ENCODE results near the gene PKIG. TPM values are rescaled to one million over a fixed set of nuclear protein-coding genes. Genes with fewer than 3 reads are reported as not detected.
A peak's percentile ranks its signal among the peaks of the same experiment; 100 is the strongest.

The PKIG gene
- total RNA-seq, 1 donor from 2014 or later: 51.6 TPM

DNA sequence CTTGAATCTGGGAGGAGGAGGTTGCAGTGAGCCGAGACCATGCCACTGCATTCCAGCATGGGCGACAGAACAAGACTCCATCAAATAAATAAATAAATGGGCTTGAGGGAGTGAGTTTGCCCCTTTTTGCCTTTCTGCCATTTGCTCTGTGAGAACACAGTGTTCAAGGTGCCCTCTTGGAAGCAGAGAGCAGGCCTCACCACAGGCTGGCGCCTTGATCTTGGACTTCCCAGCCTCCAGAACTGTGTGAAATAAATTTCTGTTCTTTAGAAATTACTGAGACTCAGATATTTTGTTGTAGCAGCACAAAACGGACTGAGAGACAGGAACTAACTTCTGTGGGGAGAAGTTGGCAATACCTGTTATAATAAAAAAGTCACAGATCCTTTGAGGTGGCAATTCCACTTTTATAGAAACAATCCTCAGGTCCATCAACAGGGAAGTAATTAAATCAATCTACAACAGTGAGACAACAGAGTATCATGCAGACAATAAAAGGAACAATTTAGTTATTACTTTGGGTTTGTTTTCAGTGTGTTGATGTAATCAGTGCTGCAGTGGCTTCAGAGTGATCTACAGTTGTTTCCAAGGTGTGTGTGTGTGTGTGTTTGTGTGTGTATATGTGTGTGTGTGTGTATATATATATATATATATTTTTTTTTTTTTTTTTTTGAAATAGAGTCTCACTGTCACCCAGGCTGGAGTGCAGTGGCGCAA lies 24.5 kb downstream of the PKIG start:
- Mint-ChIP-seq H3K27ac (no peak overlapping the region), H3K27me3 (ENCODE audit: low read depth) (no peaks in the 10 kb centered on the region), H3K9me3 (peaks cover 4% of the 10 kb centered on the region), H3K4me1 (peaks cover 19% of the 10 kb centered on the region), H3K36me3 (peaks cover 7% of the 10 kb centered on the region), H3K4me3 (no peak overlapping the region)
- no peak for DNase-seq (ENCODE audit: low spot score in 2 of 2, unreplicated experiment in 2 of 2)
- no peak for TF ChIP-seq CTCF (IDR thresholded peaks at IDR 0.05; ENCODE audit: unreplicated experiment)

GRCh38 chr20:44609006-44609515 lies 26.7 kb downstream of the PKIG start:
- H3K4me3 Mint-ChIP-seq: peak overlapping the region; percentile 63
- TF ChIP-seq CTCF (IDR thresholded peaks at IDR 0.05; ENCODE audit: unreplicated experiment): no peak
- no peaks in the 10 kb centered on the region for H3K27me3 Mint-ChIP-seq (ENCODE audit: low read depth)
- DNase-seq (ENCODE audit: low spot score in 2 of 2, unreplicated experiment in 2 of 2): no peak
- peaks cover 14% of the 10 kb centered on the region for H3K4me1 Mint-ChIP-seq
- H3K36me3 Mint-ChIP-seq: peaks cover 15% of the 10 kb centered on the region
- H3K27ac Mint-ChIP-seq: peak overlapping the region; percentile 93
- H3K9me3 Mint-ChIP-seq: peaks cover 4% of the 10 kb centered on the region

GRCh38 chr20:44609516-44610312 lies 27.3 kb downstream of the PKIG start:
- Mint-ChIP-seq H3K36me3 (peaks cover 19% of the 10 kb centered on the region), H3K9me3 (peaks cover 4% of the 10 kb centered on the region), H3K27me3 (ENCODE audit: low read depth) (no peaks in the 10 kb centered on the region), H3K4me3 (peak overlapping the region; percentile 63), H3K4me1 (peaks cover 14% of the 10 kb centered on the region), H3K27ac (peak overlapping the region; percentile 93)
- TF ChIP-seq CTCF (IDR thresholded peaks at IDR 0.05; ENCODE audit: unreplicated experiment): peak; percentile 87
- peak; percentile 66 to 95 for DNase-seq (ENCODE audit: low spot score in 2 of 2, unreplicated experiment in 2 of 2)

DNA sequence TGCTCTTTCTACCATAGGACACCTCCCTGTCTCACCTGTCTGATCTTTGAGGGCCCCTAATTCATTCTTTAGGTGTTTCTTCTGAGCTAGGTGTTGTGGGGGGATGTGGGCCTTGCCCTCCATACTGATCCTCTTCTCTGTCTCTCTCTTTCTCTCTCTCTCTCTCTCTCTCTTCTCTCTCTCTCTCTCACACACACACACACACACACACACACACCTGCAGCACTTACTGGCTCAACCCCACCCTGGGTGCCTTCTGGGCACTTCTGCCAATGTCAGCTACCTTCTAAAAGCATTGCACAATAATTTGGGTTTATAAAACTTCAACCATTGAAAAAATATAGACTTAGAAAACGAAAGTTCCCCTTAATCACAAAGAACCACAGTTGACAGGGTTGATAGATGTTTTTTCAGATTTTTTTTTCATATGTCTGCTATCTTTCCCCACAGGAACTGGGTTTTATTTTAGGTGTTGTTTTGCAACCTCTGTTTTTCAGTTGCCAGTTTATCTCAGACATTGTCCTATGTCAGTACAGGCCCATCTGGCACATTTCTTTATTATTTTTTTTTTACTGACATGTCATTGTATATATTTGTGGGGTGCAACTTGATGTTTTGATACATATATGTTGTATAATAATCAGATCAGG lies 28.1 kb downstream of the PKIG start:
- TF ChIP-seq CTCF (IDR thresholded peaks at IDR 0.05; ENCODE audit: unreplicated experiment): no peak
- peaks cover 14% of the 10 kb centered on the region for H3K4me1 Mint-ChIP-seq
- H3K9me3 Mint-ChIP-seq: peaks cover 4% of the 10 kb centered on the region
- DNase-seq (ENCODE audit: low spot score in 2 of 2, unreplicated experiment in 2 of 2): no peak
- H3K27me3 Mint-ChIP-seq (ENCODE audit: low read depth): no peaks in the 10 kb centered on the region
- H3K36me3 Mint-ChIP-seq: peaks cover 16% of the 10 kb centered on the region
- H3K4me3 Mint-ChIP-seq: no peak overlapping the region
- peak overlapping the region; percentile 93 for H3K27ac Mint-ChIP-seq

DNA sequence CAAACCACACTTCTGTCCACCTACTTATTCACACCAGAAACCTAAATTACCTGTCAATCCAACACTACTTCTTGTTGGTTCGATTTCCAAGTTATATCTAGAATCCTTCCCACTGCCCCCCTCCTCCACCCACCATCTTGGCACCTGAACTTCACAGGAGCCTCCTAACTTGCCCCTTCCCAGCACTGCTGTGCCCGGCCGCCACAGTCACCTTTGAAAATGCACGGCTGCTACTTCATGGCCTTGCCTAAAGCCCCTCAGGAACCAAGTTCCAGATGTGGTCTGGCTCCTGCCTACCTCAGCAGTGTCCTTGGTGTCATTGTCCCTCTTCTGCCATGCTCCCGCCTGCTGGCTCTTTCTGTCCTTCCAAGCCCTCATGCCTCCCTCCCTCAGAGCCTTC lies 31.2 kb downstream of the PKIG start:
- Mint-ChIP-seq H3K27ac (no peak overlapping the region), H3K9me3 (no peaks in the 10 kb centered on the region), H3K4me1 (peaks cover 14% of the 10 kb centered on the region), H3K36me3 (peaks cover 32% of the 10 kb centered on the region), H3K4me3 (no peak overlapping the region), H3K27me3 (ENCODE audit: low read depth) (no peaks in the 10 kb centered on the region)
- TF ChIP-seq CTCF (IDR thresholded peaks at IDR 0.05; ENCODE audit: unreplicated experiment): no peak
- DNase-seq (ENCODE audit: low spot score in 2 of 2, unreplicated experiment in 2 of 2): no peak

Measured in mesothelial cell of epicardium (in vitro differentiated cells).